ENCODE results near the gene NPAS1. TPM values are rescaled to one million over a fixed set of nuclear protein-coding genes. Genes with fewer than 3 reads are reported as not detected.

NPAS1 gene
- total and polyA plus RNA-seq, 2 of the 8 experiments (the other 6 are each of a cell fraction or from before 2014, with no cell fraction given): 9.9 to 13.9 TPM

GRCh38 chr19:47002853-47003610, 16.6 kb upstream of the NPAS1 start (continued):
- TF ChIP-seq GTF2F1 (IDR thresholded peaks at IDR 0.05; ENCODE audit: borderline replicate concordance, low read depth, low read length) (no peak), ATF3 (IDR thresholded peaks at IDR 0.05; ENCODE audit: insufficient read depth, low read depth, low read length) (no peak), CBX5 (IDR thresholded peaks at IDR 0.05; ENCODE audit: low read depth, low read length) (no peak), RNF2 (IDR thresholded peaks at IDR 0.05; ENCODE audit: borderline replicate concordance, low read depth, low read length, missing control alignments, poor library complexity, severe bottlenecking) (no peak), BCL11A (IDR thresholded peaks at IDR 0.05; ENCODE audit: low read depth in 2 of 2, low read length in 2 of 2) (no peak), RFX5 (IDR thresholded peaks at IDR 0.05; ENCODE audit: borderline replicate concordance, low read depth, low read length) (no peak), TAF1 (IDR thresholded peaks at IDR 0.05; ENCODE audit: low read depth, low read length) (no peak)
